Measurements from ENCODE around the gene OR10J5. TPM values are rescaled to one million over a fixed set of nuclear protein-coding genes. Genes with fewer than 3 reads are reported as not detected.
"Not testable (repeated sequence)": the region's sequence is repeated elsewhere in the genome, so short reads cannot be mapped to it uniquely, and the experiment has no call there.

Gene OR10J5
- total RNA-seq, 4 donors from 2014 or later = not detected

DNA sequence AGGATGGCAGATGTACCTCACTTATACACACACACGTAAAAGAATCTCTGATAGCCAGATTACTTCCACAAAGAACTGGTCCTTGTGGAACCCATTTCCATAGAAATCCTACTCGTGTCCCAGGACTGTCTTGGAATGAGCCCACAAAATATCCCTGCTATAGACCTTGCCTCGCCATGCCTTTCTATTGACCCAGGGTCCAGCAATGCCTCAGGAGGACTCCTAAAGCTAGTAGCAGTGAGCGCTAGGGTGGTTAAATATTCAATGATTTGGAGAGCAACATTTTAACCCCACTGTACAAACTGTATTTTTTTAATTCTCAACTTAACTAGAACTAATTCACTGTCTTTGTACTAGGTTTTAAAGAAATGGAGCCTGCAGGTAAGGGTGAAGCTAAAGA is 26.9 kb downstream of the OR10J5 start:
- DNase-seq = no peak
- no peaks in the 10 kb centered on the region for H3K27me3 ChIP-seq
- intact Hi-C loops (cut with DNase I) = no loop called here
- H3K27ac ChIP-seq = no peak overlapping the region
- TF ChIP-seq POLR2A (IDR thresholded peaks at IDR 0.05) = no peak
- TF ChIP-seq, protein P1, sequence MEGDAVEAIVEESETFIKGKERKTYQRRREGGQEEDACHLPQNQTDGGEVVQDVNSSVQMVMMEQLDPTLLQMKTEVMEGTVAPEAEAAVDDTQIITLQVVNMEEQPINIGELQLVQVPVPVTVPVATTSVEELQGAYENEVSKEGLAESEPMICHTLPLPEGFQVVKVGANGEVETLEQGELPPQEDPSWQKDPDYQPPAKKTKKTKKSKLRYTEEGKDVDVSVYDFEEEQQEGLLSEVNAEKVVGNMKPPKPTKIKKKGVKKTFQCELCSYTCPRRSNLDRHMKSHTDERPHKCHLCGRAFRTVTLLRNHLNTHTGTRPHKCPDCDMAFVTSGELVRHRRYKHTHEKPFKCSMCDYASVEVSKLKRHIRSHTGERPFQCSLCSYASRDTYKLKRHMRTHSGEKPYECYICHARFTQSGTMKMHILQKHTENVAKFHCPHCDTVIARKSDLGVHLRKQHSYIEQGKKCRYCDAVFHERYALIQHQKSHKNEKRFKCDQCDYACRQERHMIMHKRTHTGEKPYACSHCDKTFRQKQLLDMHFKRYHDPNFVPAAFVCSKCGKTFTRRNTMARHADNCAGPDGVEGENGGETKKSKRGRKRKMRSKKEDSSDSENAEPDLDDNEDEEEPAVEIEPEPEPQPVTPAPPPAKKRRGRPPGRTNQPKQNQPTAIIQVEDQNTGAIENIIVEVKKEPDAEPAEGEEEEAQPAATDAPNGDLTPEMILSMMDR (IDR thresholded peaks at IDR 0.05) = no peak
- no peaks in the 10 kb centered on the region for H3K36me3 ChIP-seq
- H3K4me3 ChIP-seq = no peak overlapping the region
- WGBS, 2 donors = 58 to 64% methylated on average over 4 of the region's 4 CpGs
- H3K9me3 ChIP-seq = peaks cover 0 to 11% (median 7%) of the 10 kb centered on the region in 3 donors
- H3K4me1 ChIP-seq = no peaks in the 10 kb centered on the region

DNA sequence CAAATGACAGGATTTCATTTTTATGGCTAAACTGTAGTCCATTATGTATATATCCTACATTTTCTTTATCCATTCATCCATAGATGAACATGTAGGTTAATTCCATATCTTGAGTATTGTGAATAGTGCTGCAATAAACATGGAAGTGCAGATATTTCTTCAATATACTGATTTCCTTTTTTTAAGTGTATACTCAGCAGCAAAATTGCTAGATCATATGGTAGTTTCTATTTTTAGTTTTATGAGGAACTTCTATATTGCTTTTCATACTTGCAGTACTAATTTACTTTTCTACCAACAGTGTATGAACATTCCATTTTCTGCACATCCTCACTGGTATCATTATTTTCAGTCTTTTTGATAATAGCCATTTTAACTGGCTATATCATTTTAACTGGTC is 30.1 kb downstream of the OR10J5 start:
- Histone ChIP-seq H3K4me1 (no peaks in the 10 kb centered on the region), H3K27ac (no peak overlapping the region), H3K36me3 (no peaks in the 10 kb centered on the region), H3K27me3 (no peaks in the 10 kb centered on the region), H3K9me3 (peaks cover 0 to 11% (median 7%) of the 10 kb centered on the region in 3 donors), H3K4me3 (no peak overlapping the region)
- TF ChIP-seq, protein P1 (IDR thresholded peaks at IDR 0.05) = no peak
- intact Hi-C loops (cut with DNase I) = no loop called here
- no peak for DNase-seq

DNA sequence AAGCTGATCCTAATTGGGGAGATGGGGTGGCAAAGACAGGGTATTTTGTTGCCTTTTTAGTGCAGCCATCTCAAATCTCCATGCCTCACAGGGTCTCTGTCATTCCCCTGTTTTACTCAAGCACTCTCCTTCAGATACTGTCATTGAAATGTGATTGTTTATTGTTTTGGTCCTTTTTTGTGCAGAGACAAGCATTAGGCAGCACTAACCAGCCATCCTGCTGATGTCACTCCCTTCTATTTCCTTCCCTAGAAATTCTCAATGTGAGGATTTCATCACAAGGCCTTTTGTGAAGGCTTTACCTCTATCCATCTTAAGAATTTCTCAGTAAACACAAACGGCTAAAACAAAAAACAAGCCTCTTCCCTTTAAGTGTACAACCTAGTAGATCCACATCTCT is 34.7 kb downstream of the OR10J5 start:
- intact Hi-C loops (cut with DNase I) = no loop called here
- WGBS, 2 donors = 64 to 76% methylated on average over 1 of the region's 1 CpG
- H3K27me3 ChIP-seq = no peaks in the 10 kb centered on the region

DNA sequence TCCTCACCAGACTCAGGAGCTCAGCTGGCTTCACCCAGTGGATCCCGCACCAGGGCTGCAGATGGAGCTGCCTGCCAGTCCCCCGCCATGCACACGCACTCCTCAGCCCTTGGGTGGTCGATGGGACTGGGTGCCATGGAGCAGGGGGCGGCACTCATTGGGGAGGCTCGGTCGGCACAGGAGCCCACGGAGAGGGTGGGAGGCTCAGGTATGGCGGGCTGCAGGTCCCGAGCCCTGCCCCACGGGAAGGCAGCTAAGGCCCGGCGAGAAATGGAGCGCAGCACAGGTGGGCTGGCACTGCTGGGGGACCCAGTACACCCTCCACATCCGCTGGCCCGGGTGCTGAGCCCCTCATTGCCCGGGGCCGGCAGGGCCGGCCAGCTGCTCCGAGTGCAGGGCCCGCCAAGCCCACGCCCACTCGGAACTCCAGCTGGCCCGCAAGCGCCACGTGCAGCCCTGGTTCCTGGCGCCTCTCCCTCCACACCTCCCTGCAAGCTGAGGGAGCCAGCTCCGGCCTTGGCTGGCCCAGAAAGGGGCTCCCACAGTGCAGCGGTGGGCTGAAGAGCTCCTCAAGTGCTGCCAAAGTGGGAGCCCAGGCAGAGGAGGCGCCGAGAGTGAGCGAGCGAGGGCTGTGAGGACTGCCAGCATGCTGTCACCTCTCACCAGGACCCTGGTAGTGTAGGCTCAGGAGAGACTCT is 41.1 kb downstream of the OR10J5 start:
- H3K9me3 ChIP-seq; H3K4me3 ChIP-seq; H3K27ac ChIP-seq; DNase-seq; intact Hi-C loops (cut with DNase I); H3K36me3 ChIP-seq; H3K27me3 ChIP-seq; H3K4me1 ChIP-seq: not testable (repeated sequence)
- WGBS, 2 donors = no CpG with 5 or more reads among the region's 33 CpGs

More for the DNA sequence above, 34.7 kb downstream of the OR10J5 start:
- Histone ChIP-seq H3K36me3 (no peaks in the 10 kb centered on the region), H3K4me3 (no peak overlapping the region), H3K9me3 (peaks cover 0 to 9% (median 4%) of the 10 kb centered on the region in 3 donors), H3K27ac (no peak overlapping the region), H3K4me1 (no peaks in the 10 kb centered on the region)
- DNase-seq = no peak
- TF ChIP-seq, protein P1 (IDR thresholded peaks at IDR 0.05) = no peak
- no peak for TF ChIP-seq POLR2A (IDR thresholded peaks at IDR 0.05)

DNA sequence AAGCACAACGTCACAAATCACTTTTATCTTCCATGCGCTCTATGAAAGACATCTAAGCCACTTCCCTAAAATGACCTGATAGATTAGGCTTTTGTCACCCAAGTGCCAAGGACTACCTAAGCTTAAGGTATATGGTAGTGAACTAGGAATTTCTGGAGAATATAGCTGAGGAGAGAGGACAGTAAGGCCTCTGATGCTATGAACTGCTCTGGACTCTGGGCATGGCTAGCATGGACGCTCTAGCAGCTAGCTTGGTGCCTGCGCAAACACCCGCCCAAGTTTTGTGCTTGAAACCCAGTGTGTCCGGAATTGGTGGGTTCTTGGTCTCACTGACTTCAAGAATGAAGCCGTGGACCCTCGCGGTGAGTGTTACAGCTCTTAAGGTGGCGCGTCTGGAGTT is 42.5 kb downstream of the OR10J5 start:
- no peak for TF ChIP-seq POLR2A (IDR thresholded peaks at IDR 0.05)
- TF ChIP-seq, protein P1 (IDR thresholded peaks at IDR 0.05) = no peak
- Histone ChIP-seq H3K36me3 (no peaks in the 10 kb centered on the region), H3K4me1 (no peaks in the 10 kb centered on the region), H3K27me3 (no peaks in the 10 kb centered on the region), H3K27ac (no peak overlapping the region), H3K9me3 (no peaks in the 10 kb centered on the region), H3K4me3 (no peak overlapping the region)
- WGBS, 2 donors = 67 to 82% methylated on average over 9 to 11 of the region's 11 CpGs
- intact Hi-C loops (cut with DNase I) = no loop called here
- no peak for DNase-seq
